A673 (cell line): ENCODE measurements around the gene MAGI1. TPM values are rescaled to one million over a fixed set of nuclear protein-coding genes. Genes with fewer than 3 reads are reported as not detected.
A peak's percentile ranks its signal among the peaks of the same experiment; 100 is the strongest.

Experiments
- BruUV-seq: library from RNA; stranded (reverse); fragments of 400-500 nt; replicated peaks from 2 replicates; lab custom pipeline; 2021; lab: Mats Ljungman, UMichigan
- CTCF ChIA-PET: fragments of 300-600 bp; sonication (Branson Sonifier 250); formaldehyde crosslinking; loops from one replicate; lab custom pipeline; 2022; ENCODE audit warnings: antibody characterized with exemption; lab: Charles Lee
- POLR2A ChIA-PET: fragments of 300-600 bp; sonication (Branson Sonifier 250); formaldehyde crosslinking; loops from one replicate; lab custom pipeline; 2022; ENCODE audit warnings: antibody characterized with exemption; ENCODE audit not compliant: low non-redundant PET; lab: Charles Lee
- DNase-seq: peaks from one replicate; pipeline ENCODE4 v3.0.0-alpha.2; 2015; ENCODE audit warnings: low spot score
- H3K27ac ChIP-seq: fragments of 200-600 bp; sonication (generic); 2 replicates; pipeline ENCODE4 v1.5.1; 2016; ENCODE audit warnings: mixed run types, low read depth, mild to moderate bottlenecking, mixed read lengths, antibody characterized with exemption, low read length; ENCODE audit not compliant: poor library complexity, severe bottlenecking
- H3K27me3 ChIP-seq: fragments of 200-600 bp; sonication (generic); replicated peaks from 2 replicates; pipeline ENCODE4 v1.6.1; 2017; ENCODE audit warnings: mixed run types, low read depth, mild to moderate bottlenecking, mixed read lengths, antibody characterized with exemption, low read length; ENCODE audit not compliant: insufficient read depth, poor library complexity
- H3K36me3 ChIP-seq: fragments of 200-600 bp; sonication (generic); 2 replicates; pipeline ENCODE4 v1.6.1; 2016; ENCODE audit warnings: mixed run types, mild to moderate bottlenecking, mixed read lengths, antibody characterized with exemption, low read length; ENCODE audit not compliant: insufficient read depth, poor library complexity, severe bottlenecking
- H3K4me1 ChIP-seq: fragments of 200-600 bp; sonication (generic); 2 replicates; pipeline ENCODE4 v1.6.1; 2017; ENCODE audit warnings: mixed run types, mild to moderate bottlenecking, mixed read lengths, antibody characterized with exemption, low read length; ENCODE audit not compliant: insufficient read depth, poor library complexity, severe bottlenecking
- H3K4me3 ChIP-seq: fragments of 200-600 bp; sonication (generic); 2 replicates; pipeline ENCODE4 v1.5.1; 2016; ENCODE audit warnings: low read depth, mixed run types, mild to moderate bottlenecking, mixed read lengths, low read length; ENCODE audit not compliant: poor library complexity, severe bottlenecking
- H3K9me3 ChIP-seq: fragments of 200-600 bp; sonication (generic); 2 replicates; pipeline ENCODE4 v1.6.1; 2016; ENCODE audit warnings: mixed run types, low read depth, mild to moderate bottlenecking, mixed read lengths, antibody characterized with exemption, low read length; ENCODE audit not compliant: poor library complexity, severe bottlenecking
- CTCF ChIP-seq: fragments of 300-800, 200-600 bp; sonication (generic); conservative IDR thresholded peaks from 2 replicates; pipeline ENCODE4 v1.5.1; 2017; ENCODE audit warnings: low read depth, mild to moderate bottlenecking, antibody characterized with exemption, low read length, moderate library complexity, mixed read lengths
- EZH2 ChIP-seq: fragments of 200-600 bp; sonication (generic); IDR thresholded peaks from 2 replicates; pipeline ENCODE4 v1.6.1; 2017; ENCODE audit warnings: borderline replicate concordance, low read depth, mild to moderate bottlenecking, mixed read lengths, antibody characterized with exemption, low read length; ENCODE audit not compliant: poor library complexity, severe bottlenecking
- intact Hi-C: fragments of 100-400 bp; cut with micrococcal nuclease; formaldehyde crosslinking; loops from one replicate; pipeline ENCODE4 v1.10.0; 2022; ENCODE audit not compliant: unreplicated experiment
- total RNA-seq: library from RNA; stranded (reverse); gene quantifications from 2 replicates; pipeline ENCODE4 v1.2.3, GENCODE V29; 2021

The MAGI1 gene
- total RNA-seq, 1 experiment from 2014 or later = 30.5 TPM

GRCh38 chr3:65999606-66000005, 39.1 kb downstream of the MAGI1 start:
- no TSS peak for BruUV-seq
- no peaks in the 10 kb centered on the region for H3K9me3 ChIP-seq
- H3K4me1 ChIP-seq = peaks cover 26% of the 10 kb centered on the region
- TF ChIP-seq CTCF (no peak), EZH2 (no peak)
- DNase-seq = no peak
- H3K27me3 ChIP-seq = no peaks in the 10 kb centered on the region
- no peaks in the 10 kb centered on the region for H3K36me3 ChIP-seq
- H3K27ac ChIP-seq = no peak overlapping the region
- CTCF ChIA-PET = no interaction called here
- no peak overlapping the region for H3K4me3 ChIP-seq
- intact Hi-C loops = no loop called here
- POLR2A ChIA-PET = no interaction called here

DNA sequence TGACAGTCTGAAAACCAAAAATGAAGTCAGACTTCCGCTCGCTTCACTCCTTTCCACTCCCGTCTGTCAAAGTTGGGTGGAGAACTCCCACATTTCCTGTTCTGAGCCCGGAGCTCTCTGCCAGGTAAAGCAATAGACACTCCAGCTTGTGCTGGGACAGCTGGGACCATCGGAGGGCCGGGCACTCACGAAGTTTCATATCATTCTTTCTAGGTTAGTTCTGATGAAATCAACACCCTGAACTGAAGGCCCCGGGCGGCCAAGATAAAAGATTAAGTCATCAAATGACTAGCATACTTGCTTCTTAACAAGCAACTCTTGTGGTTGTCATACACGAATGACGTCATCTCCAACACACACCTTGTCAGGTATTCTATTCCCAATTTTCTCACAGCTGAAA, 42.1 kb downstream of the MAGI1 start:
- no peak for TF ChIP-seq EZH2
- Histone ChIP-seq H3K36me3 (no peaks in the 10 kb centered on the region), H3K9me3 (no peaks in the 10 kb centered on the region), H3K4me1 (peaks cover 26% of the 10 kb centered on the region), H3K27me3 (no peaks in the 10 kb centered on the region), H3K4me3 (no peak overlapping the region), H3K27ac (no peak overlapping the region)
- intact Hi-C loops = no loop called here
- ChIA-PET CTCF (no interaction called here), POLR2A (no interaction called here)
- no peak for DNase-seq
- no TSS peak for BruUV-seq

DNA sequence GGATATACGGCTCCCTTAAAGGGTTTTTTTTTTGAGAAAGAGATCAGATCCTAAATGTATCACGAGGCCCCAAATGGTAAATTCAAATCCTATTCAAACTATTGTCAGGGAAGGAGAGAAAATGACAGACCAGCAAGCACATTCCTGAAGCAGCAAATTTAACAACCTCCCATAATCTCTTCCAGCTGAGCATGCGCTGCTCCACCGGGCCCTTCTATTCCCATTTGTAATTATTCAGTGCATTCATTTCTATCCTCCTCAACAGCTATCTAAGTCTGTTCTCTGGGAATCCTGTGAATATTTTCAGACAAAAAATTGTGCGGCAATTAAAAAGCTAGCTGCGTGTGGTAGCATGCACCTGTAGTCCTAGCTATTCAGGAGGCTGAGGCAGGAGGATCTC, 43.2 kb downstream of the MAGI1 start:
- ChIA-PET CTCF (no interaction called here), POLR2A (interaction anchor here (0.6 kb wide), 1 partner anchor 250 kb away, joined by 3 read pairs; no protein-coding TSS in a partner anchor)
- no peaks in the 10 kb centered on the region for H3K36me3 ChIP-seq
- no TSS peak for BruUV-seq
- intact Hi-C loops = no loop called here
- no peaks in the 10 kb centered on the region for H3K9me3 ChIP-seq
- H3K27me3 ChIP-seq = no peaks in the 10 kb centered on the region
- peak; percentile 43 for DNase-seq
- no peak for TF ChIP-seq EZH2
- no peak for TF ChIP-seq CTCF
- H3K27ac ChIP-seq = no peak overlapping the region
- H3K4me1 ChIP-seq = peaks cover 26% of the 10 kb centered on the region
- no peak overlapping the region for H3K4me3 ChIP-seq

- no peaks in the 10 kb centered on the region for H3K36me3 ChIP-seq
- POLR2A ChIA-PET = interaction anchor here (0.6 kb wide), 2 partner anchors 12 to 250 kb away, joined by 3 read pairs; no protein-coding TSS in a partner anchor
- no peaks in the 10 kb centered on the region for H3K9me3 ChIP-seq
- peak; percentile 9 for DNase-seq
- H3K27me3 ChIP-seq = no peaks in the 10 kb centered on the region
- peaks cover 26% of the 10 kb centered on the region for H3K4me1 ChIP-seq
- no TSS peak for BruUV-seq
- no peak overlapping the region for H3K4me3 ChIP-seq
- no peak overlapping the region for H3K27ac ChIP-seq
- CTCF ChIA-PET = no interaction called here
- intact Hi-C loops = no loop called here
- TF ChIP-seq CTCF (no peak), EZH2 (no peak)
These were observed 43.7 kb downstream of the MAGI1 start for GRCh38 chr3:65995030-65995429.
